GM12878 (cell line): Measurements from ENCODE around the gene PRMT5.

ENCODE experiments used
- ETV6 ChIP-seq, 2 experiments: fragments of 450-650 bp in 1 of 2; IDR thresholded peaks in 1 of 2; conservative IDR thresholded peaks in 1 of 2; 2 replicates each; pipeline ENCODE4 v1.6.1; 2014; ENCODE audit warnings: antibody characterized with exemption in 1 of 2, borderline replicate concordance in 1 of 2, low read depth in 1 of 2, mild to moderate bottlenecking in 1 of 2, moderate library complexity in 1 of 2
- GABPA ChIP-seq: IDR thresholded peaks from 2 replicates; pipeline ENCODE4 v1.6.1; 2014; ENCODE audit warnings: antibody characterized with exemption, low read depth, mild to moderate bottlenecking, inconsistent platforms
- JUND ChIP-seq: IDR thresholded peaks from 2 replicates; pipeline ENCODE4 v1.6.1; 2012; ENCODE audit warnings: low read depth, mild to moderate bottlenecking, low read length, improper control_type of control experiment, moderate library complexity
- MAX ChIP-seq: IDR thresholded peaks from 2 replicates; pipeline ENCODE4 v1.6.1; 2012; ENCODE audit warnings: low read depth, low read length, improper control_type of control experiment
- POLR2A ChIP-seq: IDR thresholded peaks from 2 replicates; pipeline ENCODE4 v1.6.1; 2011; ENCODE audit warnings: low read depth, mild to moderate bottlenecking, low read length
- SP1 ChIP-seq: IDR thresholded peaks from one replicate; pipeline ENCODE4 v1.6.1; 2011; ENCODE audit warnings: low read depth, low read length
- YY1 ChIP-seq: IDR thresholded peaks from 2 replicates; pipeline ENCODE4 v1.6.1; 2011; ENCODE audit warnings: low read depth, mild to moderate bottlenecking, low read length
- TF ChIP-seq, protein P1 (sequence below): fragments of 450-650 bp; IDR thresholded peaks from 2 replicates; pipeline ENCODE4 v1.6.1; 2014; ENCODE audit warnings: mild to moderate bottlenecking
- TF ChIP-seq, protein P2 (sequence below), 3 experiments: IDR thresholded peaks in 2 of 3; conservative IDR thresholded peaks in 1 of 3; 2 replicates each; pipeline ENCODE4 v1.5.1; 2011; ENCODE audit warnings: low read depth in 3 of 3, low read length in 3 of 3, mild to moderate bottlenecking in 3 of 3, control low read depth in 2 of 3, moderate library complexity in 2 of 3, inconsistent platforms in 1 of 3, mixed read lengths in 1 of 3; ENCODE audit not compliant: control insufficient read depth in 2 of 3, insufficient read depth in 1 of 3; ENCODE audit errors: extremely low read depth in 1 of 3

GRCh38 chr14:22978487-22978837 lies 49.3 kb upstream of the PRMT5 start:
- no peak for TF ChIP-seq JUND
- TF ChIP-seq, protein P1, sequence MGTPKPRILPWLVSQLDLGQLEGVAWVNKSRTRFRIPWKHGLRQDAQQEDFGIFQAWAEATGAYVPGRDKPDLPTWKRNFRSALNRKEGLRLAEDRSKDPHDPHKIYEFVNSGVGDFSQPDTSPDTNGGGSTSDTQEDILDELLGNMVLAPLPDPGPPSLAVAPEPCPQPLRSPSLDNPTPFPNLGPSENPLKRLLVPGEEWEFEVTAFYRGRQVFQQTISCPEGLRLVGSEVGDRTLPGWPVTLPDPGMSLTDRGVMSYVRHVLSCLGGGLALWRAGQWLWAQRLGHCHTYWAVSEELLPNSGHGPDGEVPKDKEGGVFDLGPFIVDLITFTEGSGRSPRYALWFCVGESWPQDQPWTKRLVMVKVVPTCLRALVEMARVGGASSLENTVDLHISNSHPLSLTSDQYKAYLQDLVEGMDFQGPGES: no peak
- TF ChIP-seq, protein P2, sequence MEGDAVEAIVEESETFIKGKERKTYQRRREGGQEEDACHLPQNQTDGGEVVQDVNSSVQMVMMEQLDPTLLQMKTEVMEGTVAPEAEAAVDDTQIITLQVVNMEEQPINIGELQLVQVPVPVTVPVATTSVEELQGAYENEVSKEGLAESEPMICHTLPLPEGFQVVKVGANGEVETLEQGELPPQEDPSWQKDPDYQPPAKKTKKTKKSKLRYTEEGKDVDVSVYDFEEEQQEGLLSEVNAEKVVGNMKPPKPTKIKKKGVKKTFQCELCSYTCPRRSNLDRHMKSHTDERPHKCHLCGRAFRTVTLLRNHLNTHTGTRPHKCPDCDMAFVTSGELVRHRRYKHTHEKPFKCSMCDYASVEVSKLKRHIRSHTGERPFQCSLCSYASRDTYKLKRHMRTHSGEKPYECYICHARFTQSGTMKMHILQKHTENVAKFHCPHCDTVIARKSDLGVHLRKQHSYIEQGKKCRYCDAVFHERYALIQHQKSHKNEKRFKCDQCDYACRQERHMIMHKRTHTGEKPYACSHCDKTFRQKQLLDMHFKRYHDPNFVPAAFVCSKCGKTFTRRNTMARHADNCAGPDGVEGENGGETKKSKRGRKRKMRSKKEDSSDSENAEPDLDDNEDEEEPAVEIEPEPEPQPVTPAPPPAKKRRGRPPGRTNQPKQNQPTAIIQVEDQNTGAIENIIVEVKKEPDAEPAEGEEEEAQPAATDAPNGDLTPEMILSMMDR (IDR thresholded peaks at IDR 0.05 in 2 of 3, conservative IDR thresholded peaks at IDR 0.05 in 1 of 3; ENCODE audit: control insufficient read depth in 2 of 3, extremely low read depth in 1 of 3, insufficient read depth in 1 of 3, low read depth in 3 of 3, low read length in 3 of 3): no peak
- TF ChIP-seq YY1: no peak
- no peak for TF ChIP-seq POLR2A
- TF ChIP-seq ETV6 (conservative IDR thresholded peaks at IDR 0.05 in 1 of 2, IDR thresholded peaks at IDR 0.05 in 1 of 2; ENCODE audit: borderline replicate concordance in 1 of 2, low read depth in 1 of 2): no peak
- TF ChIP-seq MAX: no peak
- no peak for TF ChIP-seq SP1
- no peak for TF ChIP-seq GABPA
